HepG2 (cell line): Measurements from ENCODE around the gene CARMIL1. TPM values are rescaled to one million over a fixed set of nuclear protein-coding genes. Genes with fewer than 3 reads are reported as not detected.

ENCODE experiments used
- DDIT3 ChIP-seq: sonication (generic); formaldehyde crosslinking; IDR thresholded peaks from 2 replicates; pipeline ENCODE4 v1.4.0; 2020; ENCODE audit warnings: mild to moderate bottlenecking, missing genetic modification reagents
- JARID2 ChIP-seq: sonication (generic); formaldehyde crosslinking; IDR thresholded peaks from 2 replicates; pipeline ENCODE4 v1.8.1; 2023; ENCODE audit warnings: missing genetic modification reagents, inconsistent platforms; ENCODE audit not compliant: insufficient replicate concordance
- KDM3A ChIP-seq: IDR thresholded peaks from 2 replicates; pipeline ENCODE4 v1.6.1; 2018; ENCODE audit warnings: low read depth, missing compliant biosample characterization
- LRRFIP1 ChIP-seq: sonication (generic); formaldehyde crosslinking; conservative IDR thresholded peaks from 2 replicates; pipeline ENCODE4 v1.4.0; 2020; ENCODE audit warnings: missing genetic modification reagents
- ZHX2 ChIP-seq, 2 experiments: sonication (generic) in 1 of 2; formaldehyde crosslinking in 1 of 2; IDR thresholded peaks; 2 replicates each; pipeline versions ENCODE4 v1.6.1 to v1.9.0; 2014 to 2022; ENCODE audit warnings: antibody characterized with exemption in 1 of 2, borderline replicate concordance in 1 of 2, inconsistent platforms in 1 of 2, low read depth in 1 of 2, missing genetic modification reagents in 1 of 2
- ZNF317 ChIP-seq: sonication (generic); formaldehyde crosslinking; IDR thresholded peaks from 2 replicates; pipeline ENCODE4 v1.5.0; 2020; ENCODE audit warnings: mild to moderate bottlenecking, missing genetic modification reagents
- ZNF468 ChIP-seq: sonication (generic); formaldehyde crosslinking; IDR thresholded peaks from 2 replicates; pipeline ENCODE4 v1.8.0; 2022; ENCODE audit warnings: mild to moderate bottlenecking, moderate library complexity, missing genetic modification reagents
- ZNF605 ChIP-seq: sonication (generic); formaldehyde crosslinking; IDR thresholded peaks from 2 replicates; pipeline ENCODE4 v1.8.0; 2022; ENCODE audit warnings: mild to moderate bottlenecking, missing genetic modification reagents
- ZNF709 ChIP-seq: sonication (generic); formaldehyde crosslinking; IDR thresholded peaks from 2 replicates; pipeline ENCODE4 v1.5.0; 2020; ENCODE audit warnings: mild to moderate bottlenecking, missing genetic modification reagents
- ZSCAN29 ChIP-seq: sonication (generic); formaldehyde crosslinking; conservative IDR thresholded peaks from 2 replicates; pipeline ENCODE4 v1.4.0; 2020; ENCODE audit warnings: mild to moderate bottlenecking, missing genetic modification reagents
- ZSCAN30 ChIP-seq: sonication (generic); formaldehyde crosslinking; IDR thresholded peaks from 2 replicates; pipeline ENCODE4 v1.5.0; 2020; ENCODE audit warnings: mild to moderate bottlenecking, missing genetic modification reagents
- polyA plus RNA-seq, 8 experiments: library from polyadenylated mRNA; depleted of rRNA in 3 of 8; stranded (reverse) in 7 of 8; unstranded in 1 of 8; fragments of >200 nt; fragmentation: Illumina TruSeq in 4 of 8; extraction: Trizol in 4 of 8; gene quantifications; 2 replicates each; pipeline versions ENCODE4 v1.2.1 to v1.2.3, GENCODE V29; 2011 to 2016; ENCODE audit warnings: low read depth in 4 of 8, missing spikeins in 1 of 8, mixed read lengths in 1 of 8; ENCODE audit not compliant: insufficient read depth in 1 of 8
- total RNA-seq, 5 experiments: library from RNA; depleted of rRNA; stranded (reverse); fragments of >200 nt; fragmentation: Illumina TruSeq; extraction: Trizol; gene quantifications; 2 replicates each; pipeline ENCODE4 v1.2.3, GENCODE V29; 2016; ENCODE audit warnings: low read depth in 1 of 5
- TF ChIP-seq, protein P1 (sequence below): sonication (generic); formaldehyde crosslinking; IDR thresholded peaks from 2 replicates; pipeline ENCODE4 v1.4.0; 2020; ENCODE audit warnings: missing genetic modification reagents
- TF ChIP-seq, protein P2 (sequence below): sonication (generic); formaldehyde crosslinking; IDR thresholded peaks from 2 replicates; pipeline ENCODE4 v1.4.0; 2020; ENCODE audit warnings: mild to moderate bottlenecking, missing genetic modification reagents

Gene CARMIL1
- total and polyA plus RNA-seq, 2 of the 13 experiments (the other 11 are each of a cell fraction or from before 2014, with no cell fraction given) = 1.8 to 2.6 TPM

DNA sequence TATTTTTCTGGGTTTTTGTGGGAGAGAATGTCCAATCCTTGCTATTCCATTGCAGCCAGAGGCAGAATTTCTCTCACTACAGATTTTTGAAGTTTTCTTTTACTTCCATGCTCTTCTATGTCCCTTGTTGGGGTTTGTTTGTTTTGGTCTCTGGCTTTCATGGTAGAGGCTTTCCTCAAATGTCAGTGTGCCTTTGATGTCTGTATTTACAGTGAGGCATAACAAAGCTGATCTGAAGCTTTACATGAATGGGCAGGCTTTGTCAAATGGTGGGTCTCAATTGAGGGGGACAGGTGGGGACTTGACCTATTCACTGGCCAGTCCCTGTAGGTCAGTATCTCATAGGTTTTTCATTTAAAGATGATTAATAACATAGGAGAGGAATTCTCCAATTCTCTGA lies 8.6 kb upstream of the CARMIL1 start (continued):
- TF ChIP-seq ZHX2 (IDR thresholded peaks at IDR 0.05; ENCODE audit: low read depth) (no peak), ZHX2 (CRISPR knock-in tag; IDR thresholded peaks at IDR 0.05; ENCODE audit: borderline replicate concordance) (no peak), ZNF317 (CRISPR knock-in tag) (no peak), ZNF468 (CRISPR knock-in tag) (no peak), DDIT3 (CRISPR knock-in tag) (no peak), LRRFIP1 (CRISPR knock-in tag) (no peak), ZNF709 (no peak), ZSCAN30 (no peak), ZNF605 (CRISPR knock-in tag) (no peak), JARID2 (CRISPR knock-in tag) (no peak), KDM3A (CRISPR knock-in tag) (no peak), ZSCAN29 (CRISPR knock-in tag) (no peak)
- TF ChIP-seq, protein P1, sequence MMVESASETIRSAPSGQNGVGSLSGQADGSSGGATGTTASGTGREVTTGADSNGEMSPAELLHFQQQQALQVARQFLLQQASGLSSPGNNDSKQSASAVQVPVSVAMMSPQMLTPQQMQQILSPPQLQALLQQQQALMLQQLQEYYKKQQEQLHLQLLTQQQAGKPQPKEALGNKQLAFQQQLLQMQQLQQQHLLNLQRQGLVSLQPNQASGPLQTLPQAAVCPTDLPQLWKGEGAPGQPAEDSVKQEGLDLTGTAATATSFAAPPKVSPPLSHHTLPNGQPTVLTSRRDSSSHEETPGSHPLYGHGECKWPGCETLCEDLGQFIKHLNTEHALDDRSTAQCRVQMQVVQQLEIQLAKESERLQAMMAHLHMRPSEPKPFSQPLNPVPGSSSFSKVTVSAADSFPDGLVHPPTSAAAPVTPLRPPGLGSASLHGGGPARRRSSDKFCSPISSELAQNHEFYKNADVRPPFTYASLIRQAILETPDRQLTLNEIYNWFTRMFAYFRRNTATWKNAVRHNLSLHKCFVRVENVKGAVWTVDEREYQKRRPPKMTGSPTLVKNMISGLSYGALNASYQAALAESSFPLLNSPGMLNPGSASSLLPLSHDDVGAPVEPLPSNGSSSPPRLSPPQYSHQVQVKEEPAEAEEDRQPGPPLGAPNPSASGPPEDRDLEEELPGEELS (CRISPR knock-in tag) = peak; percentile 53
- TF ChIP-seq, protein P2, sequence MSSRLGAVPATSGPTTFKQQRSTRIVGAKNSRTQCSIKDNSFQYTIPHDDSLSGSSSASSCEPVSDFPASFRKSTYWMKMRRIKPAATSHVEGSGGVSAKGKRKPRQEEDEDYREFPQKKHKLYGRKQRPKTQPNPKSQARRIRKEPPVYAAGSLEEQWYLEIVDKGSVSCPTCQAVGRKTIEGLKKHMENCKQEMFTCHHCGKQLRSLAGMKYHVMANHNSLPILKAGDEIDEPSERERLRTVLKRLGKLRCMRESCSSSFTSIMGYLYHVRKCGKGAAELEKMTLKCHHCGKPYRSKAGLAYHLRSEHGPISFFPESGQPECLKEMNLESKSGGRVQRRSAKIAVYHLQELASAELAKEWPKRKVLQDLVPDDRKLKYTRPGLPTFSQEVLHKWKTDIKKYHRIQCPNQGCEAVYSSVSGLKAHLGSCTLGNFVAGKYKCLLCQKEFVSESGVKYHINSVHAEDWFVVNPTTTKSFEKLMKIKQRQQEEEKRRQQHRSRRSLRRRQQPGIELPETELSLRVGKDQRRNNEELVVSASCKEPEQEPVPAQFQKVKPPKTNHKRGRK = no peak
